ENCODE data around the gene PTPRN2.

PTPRN2 gene

DNA sequence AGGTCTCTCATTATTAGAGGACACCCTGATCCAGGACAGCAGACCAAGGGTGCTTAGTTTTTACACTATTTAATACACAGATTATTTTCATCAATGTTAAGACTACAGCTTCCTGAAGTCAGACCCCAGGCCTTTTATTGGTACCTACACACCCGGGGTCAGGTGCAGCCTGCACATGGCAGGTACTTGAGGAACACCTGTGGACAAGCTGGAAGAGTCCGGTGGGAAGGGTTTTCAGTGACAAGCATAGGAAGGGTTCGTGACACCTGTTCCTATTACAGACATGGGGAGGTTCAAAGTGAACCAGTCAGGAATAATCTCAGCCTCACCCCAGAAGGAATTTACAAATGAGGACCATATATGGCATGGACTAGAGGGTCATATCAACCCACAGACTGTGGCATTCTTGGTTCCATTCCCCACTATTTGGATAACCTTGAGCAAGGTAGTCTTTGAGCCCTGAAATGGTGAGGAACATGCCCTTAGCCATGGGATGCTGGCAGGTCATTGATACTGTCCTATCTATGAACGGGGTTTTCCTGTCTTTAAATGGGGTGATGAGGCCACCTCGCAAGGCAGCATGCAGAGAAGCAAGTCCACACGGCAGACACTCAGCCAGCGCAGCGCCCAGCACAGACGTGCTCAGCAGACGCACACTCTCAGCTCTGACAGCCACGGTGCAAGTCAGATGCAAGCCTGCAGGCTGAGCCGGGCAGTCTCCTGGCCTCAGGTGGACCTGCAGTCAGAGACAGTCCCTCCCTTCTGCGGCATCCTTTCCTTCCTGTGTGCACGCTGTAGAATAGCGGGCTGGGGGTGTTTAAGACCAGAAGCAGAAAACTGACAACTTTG is 624.9 kb downstream of the PTPRN2 start:
- Histone ChIP-seq H3K27me3 (ENCODE audit: control insufficient read depth in 3 of 3, insufficient read depth in 3 of 3, low read depth in 1 of 3, low read length in 3 of 3) (peaks cover 0 to 29% (median 4%) of the 10 kb centered on the region in 3 experiments), H3K36me3 (replicated peaks in 1 of 2; ENCODE audit: control insufficient read depth in 2 of 2, insufficient read depth in 2 of 2, low read length in 2 of 2) (no peaks in the 10 kb centered on the region), H3K79me1 (ENCODE audit: low read depth, low read length) (no peaks in the 10 kb centered on the region), H4K91ac (ENCODE audit: low read depth, low read length, poor library complexity) (no peak overlapping the region), H3K4me2 (ENCODE audit: insufficient read depth, low read length, poor library complexity, severe bottlenecking) (no peak overlapping the region), H2BK12ac (ENCODE audit: low read length) (no peak overlapping the region), H3K23ac (ENCODE audit: low read depth, low read length, poor library complexity) (no peak overlapping the region), H3K14ac (ENCODE audit: low read length) (peak overlapping the region; percentile 66), H2AFZ (ENCODE audit: low read length) (no peak overlapping the region), H2BK5ac (ENCODE audit: low read length) (no peak overlapping the region), H2BK120ac (ENCODE audit: low read depth, low read length) (no peak overlapping the region), H3K4me1 (ENCODE audit: control insufficient read depth in 2 of 2, insufficient read depth in 1 of 2, low read depth in 1 of 2, low read length in 2 of 2) (no peaks in the 10 kb centered on the region), H2BK15ac (ENCODE audit: low read length) (no peak overlapping the region), H3K18ac (ENCODE audit: low read length) (no peak overlapping the region), H3K9me3 (replicated peaks in 1 of 2; ENCODE audit: control insufficient read depth in 2 of 2, insufficient read depth in 1 of 2, low read depth in 1 of 2, low read length in 2 of 2) (peaks cover 0 to 4% of the 10 kb centered on the region in 2 donors), H3K4me3 (ENCODE audit: low read length in 2 of 2) (peak overlapping the region in 1 of 2 donors; percentile 25), H4K8ac (ENCODE audit: low read depth, low read length) (no peak overlapping the region), H2AK5ac (ENCODE audit: low read depth, low read length) (no peak overlapping the region), H3K9ac (ENCODE audit: low read depth, low read length, poor library complexity) (no peak overlapping the region), H3K27ac (replicated peaks; ENCODE audit: low read length) (no peak overlapping the region), H3K4ac (ENCODE audit: low read length) (no peak overlapping the region)
- no CpG with 5 or more reads among the region's 15 CpGs for WGBS, 2 donors (ENCODE audit: extremely low coverage in 2 of 2, insufficient read length in 2 of 2, insufficient replicate concordance in 1 of 2)
- DNase-seq (ENCODE audit: low spot score): no peak

DNA sequence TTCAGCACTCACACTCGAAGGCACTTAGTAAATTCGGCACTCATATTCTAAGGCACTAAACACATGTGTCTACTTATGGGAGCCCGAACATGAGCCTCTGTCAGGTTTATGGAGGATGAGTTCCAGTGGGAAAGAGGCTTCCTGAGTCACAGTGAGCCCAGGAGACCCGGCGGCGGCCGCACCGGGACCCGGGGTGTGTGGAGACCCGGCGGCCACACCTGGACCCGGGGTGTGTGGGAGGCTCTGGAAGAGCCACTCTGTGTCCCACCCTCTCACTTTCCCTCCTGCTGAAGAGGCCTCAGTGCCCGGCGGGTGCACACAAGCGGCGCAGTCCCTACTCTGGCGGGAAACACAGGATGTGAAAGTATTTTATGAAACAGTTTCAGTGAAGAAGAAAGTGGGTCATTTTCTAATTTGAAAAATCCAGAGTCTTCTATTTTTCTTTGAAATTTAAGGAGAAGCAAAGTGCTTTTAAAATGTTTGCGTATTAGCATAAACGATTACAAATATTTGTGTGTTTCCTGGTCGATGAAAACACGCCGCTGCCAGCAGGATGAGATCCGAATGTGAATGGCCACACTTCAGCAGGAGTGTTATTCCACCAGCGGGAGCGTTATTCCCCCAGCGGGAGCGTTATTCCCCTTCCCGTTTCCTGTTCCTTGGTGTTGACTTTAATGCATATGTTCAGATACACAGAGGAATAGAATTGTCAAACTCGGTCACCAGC is 625.7 kb downstream of the PTPRN2 start:
- no peak overlapping the region for H3K4ac ChIP-seq (ENCODE audit: low read length)
- H2BK15ac ChIP-seq (ENCODE audit: low read length): no peak overlapping the region
- H3K79me1 ChIP-seq (ENCODE audit: low read depth, low read length): no peaks in the 10 kb centered on the region
- no peak overlapping the region for H2AK5ac ChIP-seq (ENCODE audit: low read depth, low read length)
- no peak overlapping the region for H3K4me2 ChIP-seq (ENCODE audit: insufficient read depth, low read length, poor library complexity, severe bottlenecking)
- no peaks in the 10 kb centered on the region for H3K4me1 ChIP-seq (ENCODE audit: control insufficient read depth in 2 of 2, insufficient read depth in 1 of 2, low read depth in 1 of 2, low read length in 2 of 2)
- H3K27ac ChIP-seq (replicated peaks; ENCODE audit: low read length): no peak overlapping the region
- DNase-seq (ENCODE audit: low spot score): no peak
- H3K9me3 ChIP-seq (replicated peaks in 1 of 2; ENCODE audit: control insufficient read depth in 2 of 2, insufficient read depth in 1 of 2, low read depth in 1 of 2, low read length in 2 of 2): peaks cover 0 to 4% of the 10 kb centered on the region in 2 donors
- H2BK12ac ChIP-seq (ENCODE audit: low read length): no peak overlapping the region
- WGBS, 2 donors (ENCODE audit: extremely low coverage in 2 of 2, insufficient read length in 2 of 2, insufficient replicate concordance in 1 of 2): no CpG with 5 or more reads among the region's 29 CpGs
- no peak overlapping the region for H2BK5ac ChIP-seq (ENCODE audit: low read length)
- H4K91ac ChIP-seq (ENCODE audit: low read depth, low read length, poor library complexity): no peak overlapping the region
- no peak overlapping the region for H3K9ac ChIP-seq (ENCODE audit: low read depth, low read length, poor library complexity)
- H3K14ac ChIP-seq (ENCODE audit: low read length): no peak overlapping the region
- H3K4me3 ChIP-seq (ENCODE audit: low read length in 2 of 2): no peak overlapping the region
- H3K27me3 ChIP-seq (ENCODE audit: control insufficient read depth in 3 of 3, insufficient read depth in 3 of 3, low read depth in 1 of 3, low read length in 3 of 3): peaks cover 0 to 29% (median 4%) of the 10 kb centered on the region in 3 experiments
- no peaks in the 10 kb centered on the region for H3K36me3 ChIP-seq (replicated peaks in 1 of 2; ENCODE audit: control insufficient read depth in 2 of 2, insufficient read depth in 2 of 2, low read length in 2 of 2)
- H2AFZ ChIP-seq (ENCODE audit: low read length): no peak overlapping the region
- H3K18ac ChIP-seq (ENCODE audit: low read length): no peak overlapping the region
- no peak overlapping the region for H3K23ac ChIP-seq (ENCODE audit: low read depth, low read length, poor library complexity)
- H4K8ac ChIP-seq (ENCODE audit: low read depth, low read length): no peak overlapping the region
- no peak overlapping the region for H2BK120ac ChIP-seq (ENCODE audit: low read depth, low read length)

DNA sequence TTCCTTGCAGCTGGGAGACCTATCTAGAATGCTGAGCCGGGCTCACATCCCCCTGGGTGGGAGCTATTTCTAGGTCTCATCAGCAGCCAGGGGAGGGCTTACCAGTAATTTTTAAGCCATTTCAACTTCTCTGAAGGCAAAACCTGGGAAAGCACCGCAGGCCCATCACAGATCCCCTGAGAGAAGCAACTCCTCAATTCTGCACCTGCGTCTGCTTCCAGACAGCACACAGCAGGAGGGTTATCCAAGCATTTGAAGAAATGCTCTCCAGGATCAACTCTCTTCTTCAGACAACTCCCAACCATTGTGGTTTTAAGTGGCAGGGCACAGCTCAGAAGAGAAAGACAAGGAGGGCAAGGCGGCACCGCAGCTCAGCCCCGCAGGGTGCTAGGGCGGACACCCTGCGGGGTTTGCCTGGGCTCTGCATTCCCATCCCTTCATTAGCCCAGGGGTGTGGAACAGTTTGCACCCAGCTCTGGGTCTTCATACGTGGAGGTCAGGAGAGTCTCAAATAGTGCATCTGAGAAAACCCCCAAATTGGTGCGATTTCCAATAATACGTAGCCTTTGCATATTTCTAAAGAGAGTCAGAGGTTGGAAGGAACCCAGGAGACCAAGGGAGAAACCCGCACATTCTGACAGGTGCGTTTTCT is 632.1 kb downstream of the PTPRN2 start:
- Histone ChIP-seq H3K79me1 (ENCODE audit: low read depth, low read length) (no peaks in the 10 kb centered on the region), H3K27ac (replicated peaks; ENCODE audit: low read length) (no peak overlapping the region), H3K9me3 (replicated peaks in 1 of 2; ENCODE audit: control insufficient read depth in 2 of 2, insufficient read depth in 1 of 2, low read depth in 1 of 2, low read length in 2 of 2) (peaks cover 0 to 6% of the 10 kb centered on the region in 2 donors), H3K4ac (ENCODE audit: low read length) (no peak overlapping the region), H3K4me3 (ENCODE audit: low read length in 2 of 2) (no peak overlapping the region), H2BK12ac (ENCODE audit: low read length) (no peak overlapping the region), H4K91ac (ENCODE audit: low read depth, low read length, poor library complexity) (no peak overlapping the region), H3K4me2 (ENCODE audit: insufficient read depth, low read length, poor library complexity, severe bottlenecking) (no peak overlapping the region), H3K36me3 (replicated peaks in 1 of 2; ENCODE audit: control insufficient read depth in 2 of 2, insufficient read depth in 2 of 2, low read length in 2 of 2) (no peaks in the 10 kb centered on the region), H3K18ac (ENCODE audit: low read length) (no peak overlapping the region), H2BK5ac (ENCODE audit: low read length) (no peak overlapping the region), H3K9ac (ENCODE audit: low read depth, low read length, poor library complexity) (no peak overlapping the region), H3K23ac (ENCODE audit: low read depth, low read length, poor library complexity) (no peak overlapping the region), H4K8ac (ENCODE audit: low read depth, low read length) (no peak overlapping the region), H3K14ac (ENCODE audit: low read length) (no peak overlapping the region), H2AFZ (ENCODE audit: low read length) (no peak overlapping the region), H2BK120ac (ENCODE audit: low read depth, low read length) (no peak overlapping the region), H3K27me3 (ENCODE audit: control insufficient read depth in 3 of 3, insufficient read depth in 3 of 3, low read depth in 1 of 3, low read length in 3 of 3) (peaks cover 0 to 8% (median 0%) of the 10 kb centered on the region in 3 experiments), H3K4me1 (ENCODE audit: control insufficient read depth in 2 of 2, insufficient read depth in 1 of 2, low read depth in 1 of 2, low read length in 2 of 2) (peaks cover 0 to 10% of the 10 kb centered on the region in 2 donors), H2AK5ac (ENCODE audit: low read depth, low read length) (no peak overlapping the region), H2BK15ac (ENCODE audit: low read length) (no peak overlapping the region)
- WGBS, 2 donors (ENCODE audit: extremely low coverage in 2 of 2, insufficient read length in 2 of 2, insufficient replicate concordance in 1 of 2): no CpG with 5 or more reads among the region's 13 CpGs
- DNase-seq (ENCODE audit: low spot score): no peak

DNA sequence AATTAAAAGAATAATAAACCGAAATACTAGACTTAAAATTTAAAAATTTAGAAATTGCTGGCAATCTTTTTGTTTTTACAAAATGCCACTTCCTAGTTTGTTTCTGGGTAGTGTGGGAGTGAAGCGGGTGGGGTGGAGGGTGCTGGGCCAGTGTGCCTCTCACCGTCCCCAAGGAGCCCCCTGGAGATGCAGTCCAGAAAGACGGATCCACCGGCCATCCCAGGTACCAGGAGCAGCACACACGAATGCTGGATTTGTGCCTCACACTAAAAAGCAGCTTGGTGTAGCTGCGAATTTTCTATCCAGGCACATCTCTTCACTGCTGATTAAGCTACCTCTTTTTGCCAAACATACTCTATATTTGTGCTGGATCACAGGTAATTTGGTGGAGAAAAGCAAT is 632.7 kb downstream of the PTPRN2 start:
- H3K27ac ChIP-seq (replicated peaks; ENCODE audit: low read length): no peak overlapping the region
- H2BK15ac ChIP-seq (ENCODE audit: low read length): no peak overlapping the region
- no peak for DNase-seq (ENCODE audit: low spot score)
- peaks cover 0 to 6% of the 10 kb centered on the region in 2 donors for H3K9me3 ChIP-seq (replicated peaks in 1 of 2; ENCODE audit: control insufficient read depth in 2 of 2, insufficient read depth in 1 of 2, low read depth in 1 of 2, low read length in 2 of 2)
- H3K4me2 ChIP-seq (ENCODE audit: insufficient read depth, low read length, poor library complexity, severe bottlenecking): no peak overlapping the region
- H4K8ac ChIP-seq (ENCODE audit: low read depth, low read length): no peak overlapping the region
- no peak overlapping the region for H3K4me3 ChIP-seq (ENCODE audit: low read length in 2 of 2)
- no peak overlapping the region for H2BK5ac ChIP-seq (ENCODE audit: low read length)
- no peaks in the 10 kb centered on the region for H3K79me1 ChIP-seq (ENCODE audit: low read depth, low read length)
- no peak overlapping the region for H2AFZ ChIP-seq (ENCODE audit: low read length)
- H3K4me1 ChIP-seq (ENCODE audit: control insufficient read depth in 2 of 2, insufficient read depth in 1 of 2, low read depth in 1 of 2, low read length in 2 of 2): peaks cover 0 to 10% of the 10 kb centered on the region in 2 donors
- H3K4ac ChIP-seq (ENCODE audit: low read length): no peak overlapping the region
- no peak overlapping the region for H4K91ac ChIP-seq (ENCODE audit: low read depth, low read length, poor library complexity)
- H3K23ac ChIP-seq (ENCODE audit: low read depth, low read length, poor library complexity): no peak overlapping the region
- no peak overlapping the region for H2BK120ac ChIP-seq (ENCODE audit: low read depth, low read length)
- no peak overlapping the region for H2AK5ac ChIP-seq (ENCODE audit: low read depth, low read length)
- H2BK12ac ChIP-seq (ENCODE audit: low read length): no peak overlapping the region
- WGBS, 2 donors (ENCODE audit: extremely low coverage in 2 of 2, insufficient read length in 2 of 2, insufficient replicate concordance in 1 of 2): no CpG with 5 or more reads among the region's 7 CpGs
- H3K27me3 ChIP-seq (ENCODE audit: control insufficient read depth in 3 of 3, insufficient read depth in 3 of 3, low read depth in 1 of 3, low read length in 3 of 3): peaks cover 0 to 8% (median 0%) of the 10 kb centered on the region in 3 experiments
- no peak overlapping the region for H3K9ac ChIP-seq (ENCODE audit: low read depth, low read length, poor library complexity)
- no peak overlapping the region for H3K18ac ChIP-seq (ENCODE audit: low read length)
- no peak overlapping the region for H3K14ac ChIP-seq (ENCODE audit: low read length)
- no peaks in the 10 kb centered on the region for H3K36me3 ChIP-seq (replicated peaks in 1 of 2; ENCODE audit: control insufficient read depth in 2 of 2, insufficient read depth in 2 of 2, low read length in 2 of 2)
